HepG2 (cell line): ENCODE measurements around the gene CIAO3. TPM values are rescaled to one million over a fixed set of nuclear protein-coding genes. Genes with fewer than 3 reads are reported as not detected.
"Not testable (repeated sequence)": the region's sequence is repeated elsewhere in the genome, so short reads cannot be mapped to it uniquely, and the experiment has no call there.

Experiments
- ATAC-seq: fragments of 200-7000 bp; cut with Tn5 transposase; 3 replicates; pipeline ENCODE4 v1.9.1; 2020; ENCODE audit warnings: mild to moderate bottlenecking, moderate library complexity
- BruUV-seq: library from RNA; stranded (reverse); fragments of 400-500 nt; replicated peaks from 2 replicates; lab custom pipeline; 2021; lab: Mats Ljungman, UMichigan
- CTCF ChIA-PET: fragments of 300-600 bp; formaldehyde crosslinking; extraction: SDS; loops from one replicate; lab custom pipeline; 2021; ENCODE audit warnings: low total read pairs, inconsistent platforms, low intra/inter-chr PET ratio; lab: Yijun Ruan, JAX
- POLR2A ChIA-PET: fragments of 350-600 bp; sonication (Branson Sonifier 250); formaldehyde crosslinking; loops from one replicate; lab custom pipeline; 2020; ENCODE audit warnings: antibody characterized with exemption, inconsistent platforms; lab: Yijun Ruan, JAX
- DNase-seq: peaks from one replicate; pipeline ENCODE4 v3.0.0-alpha.2; 2015; ENCODE audit warnings: low spot score
- FAIRE-seq: peaks from 3 replicates; lab custom pipeline; 2011; peaks lifted over from hg19 to GRCh38; lab: Jason Lieb, UNC
- H2AFZ ChIP-seq: one replicate; pipeline ENCODE4 v1.6.1; 2011; ENCODE audit warnings: low read length, inconsistent platforms
- H3K27ac ChIP-seq: fragments of 300-600 bp; 3 replicates; pipeline ENCODE4 v1.8.0; 2011; ENCODE audit warnings: mixed run types, mild to moderate bottlenecking, mixed read lengths, low read length, inconsistent platforms; ENCODE audit not compliant: insufficient read depth; ENCODE audit errors: extremely low read length
- H3K27me3 ChIP-seq, 2 experiments: fragments of 200-600 bp in 1 of 2; 2 replicates in 1 of 2; 3 replicates in 1 of 2; pipeline versions ENCODE4 v1.6.0 to v1.8.0; 2011; ENCODE audit warnings: low read length in 2 of 2, mild to moderate bottlenecking in 2 of 2, moderate library complexity in 2 of 2, inconsistent platforms in 1 of 2; ENCODE audit not compliant: insufficient read depth in 2 of 2, control insufficient read depth in 1 of 2
- H3K36me3 ChIP-seq, 2 experiments: fragments of 200-600 bp in 1 of 2; replicated peaks in 1 of 2; 2 replicates in 1 of 2; 3 replicates in 1 of 2; pipeline versions ENCODE4 v1.5.1 to v1.8.0; 2011; ENCODE audit warnings: low read length in 2 of 2, inconsistent platforms in 1 of 2; ENCODE audit not compliant: insufficient read depth in 2 of 2, control insufficient read depth in 1 of 2
- H3K4me1 ChIP-seq: 2 replicates; pipeline ENCODE4 v1.5.1; 2012; ENCODE audit warnings: low read length, inconsistent platforms; ENCODE audit not compliant: insufficient read depth
- H3K4me2 ChIP-seq: 2 replicates; pipeline ENCODE4 v1.6.0; 2011; ENCODE audit warnings: low read depth, low read length, inconsistent platforms
- H3K4me3 ChIP-seq, 3 experiments: fragments of 200-600 bp in 1 of 3; sonication (generic), shearing (Covaris generic) in 1 of 3; replicated peaks in 1 of 3; 2 replicates each; pipeline ENCODE4 v1.5.1; 2011 to 2016; ENCODE audit warnings: low read length in 3 of 3, inconsistent platforms in 2 of 3, low read depth in 2 of 3, mild to moderate bottlenecking in 2 of 3, control low read depth in 1 of 3, mixed read lengths in 1 of 3; ENCODE audit not compliant: insufficient read depth in 1 of 3
- H3K79me2 ChIP-seq: one replicate; pipeline ENCODE4 v1.6.1; 2011; ENCODE audit warnings: low read length, inconsistent platforms; ENCODE audit not compliant: insufficient read depth
- H3K9ac ChIP-seq: 2 replicates; pipeline ENCODE4 v1.6.0; 2011; ENCODE audit warnings: mild to moderate bottlenecking, low read depth, low read length, inconsistent platforms; ENCODE audit not compliant: insufficient read depth
- H3K9me3 ChIP-seq: 2 replicates; pipeline ENCODE4 v1.5.1; 2012; ENCODE audit warnings: mild to moderate bottlenecking, low read length
- H4K20me1 ChIP-seq: 2 replicates; pipeline ENCODE4 v1.6.0; 2011; ENCODE audit warnings: inconsistent platforms, mild to moderate bottlenecking, low read length, moderate library complexity; ENCODE audit not compliant: insufficient read depth
- CENPT ChIP-seq: sonication (generic); formaldehyde crosslinking; IDR thresholded peaks from 2 replicates; pipeline ENCODE4 v1.8.0; 2022; ENCODE audit warnings: low read depth, mild to moderate bottlenecking, moderate library complexity, missing genetic modification reagents
- HDAC1 ChIP-seq: sonication (generic); formaldehyde crosslinking; IDR thresholded peaks from 2 replicates; pipeline ENCODE4 v1.5.1; 2020; ENCODE audit warnings: mild to moderate bottlenecking, missing genetic modification reagents
- HNRNPH1 ChIP-seq: fragments of 200-400 bp; formaldehyde crosslinking; optimal IDR thresholded peaks from 2 replicates; pipeline ENCODE3; 2017; ENCODE audit warnings: mild to moderate bottlenecking, low read depth, low read length
- MAF1 ChIP-seq: sonication (generic); formaldehyde crosslinking; IDR thresholded peaks from 2 replicates; pipeline ENCODE4 v1.5.0; 2020; ENCODE audit warnings: missing genetic modification reagents, borderline replicate concordance
- PHF8 ChIP-seq: sonication (generic); formaldehyde crosslinking; IDR thresholded peaks from 2 replicates; pipeline ENCODE4 v1.5.0; 2020; ENCODE audit warnings: missing genetic modification reagents
- SMAD3 ChIP-seq: sonication (generic); formaldehyde crosslinking; IDR thresholded peaks from 2 replicates; pipeline ENCODE4 v1.4.0; 2020; ENCODE audit warnings: missing genetic modification reagents
- SNAPC2 ChIP-seq: sonication (generic); formaldehyde crosslinking; IDR thresholded peaks from 2 replicates; pipeline ENCODE4 v1.8.1; 2022; ENCODE audit warnings: mild to moderate bottlenecking, missing genetic modification reagents
- SP140L ChIP-seq: sonication (generic); formaldehyde crosslinking; IDR thresholded peaks from 2 replicates; pipeline ENCODE4 v1.4.0; 2020; ENCODE audit warnings: missing genetic modification reagents, borderline replicate concordance
- ZFP36L2 ChIP-seq: sonication (generic); formaldehyde crosslinking; IDR thresholded peaks from 2 replicates; pipeline ENCODE4 v1.4.0; 2020; ENCODE audit warnings: missing genetic modification reagents
- ZNF724P ChIP-seq: sonication (generic); formaldehyde crosslinking; IDR thresholded peaks from 2 replicates; pipeline ENCODE4 v1.8.0; 2022; ENCODE audit warnings: missing genetic modification reagents, borderline replicate concordance
- WGBS: methylation state at CpG from one replicate; pipeline ENCODE4 v1.1.6; 2017; ENCODE audit warnings: low lambda C conversion rate; 5-methylcytosine and 5-hydroxymethylcytosine counted together
- in situ Hi-C: cut with HindIII; loops from 2 replicates; pipeline ENCODE4 v1.10.0; 2017; ENCODE audit warnings: low pct_unique_long_range_greater_than_20kb; ENCODE audit not compliant: extremely low pct_ligation_motif_present
- intact Hi-C: fragments of 100-400 bp; cut with micrococcal nuclease; formaldehyde crosslinking; loops from one replicate; pipeline ENCODE4 v1.10.0; 2022; ENCODE audit not compliant: unreplicated experiment
- polyA plus RNA-seq, 8 experiments: library from polyadenylated mRNA; depleted of rRNA in 3 of 8; stranded (reverse) in 7 of 8; unstranded in 1 of 8; fragments of >200 nt; fragmentation: Illumina TruSeq in 4 of 8; extraction: Trizol in 4 of 8; gene quantifications; 2 replicates each; pipeline versions ENCODE4 v1.2.1 to v1.2.3, GENCODE V29; 2011 to 2016; ENCODE audit warnings: low read depth in 4 of 8, missing spikeins in 1 of 8, mixed read lengths in 1 of 8; ENCODE audit not compliant: insufficient read depth in 1 of 8
- total RNA-seq, 5 experiments: library from RNA; depleted of rRNA; stranded (reverse); fragments of >200 nt; fragmentation: Illumina TruSeq; extraction: Trizol; gene quantifications; 2 replicates each; pipeline ENCODE4 v1.2.3, GENCODE V29; 2016; ENCODE audit warnings: low read depth in 1 of 5
- TF ChIP-seq, protein P1 (sequence below): sonication (generic); formaldehyde crosslinking; conservative IDR thresholded peaks from 2 replicates; pipeline ENCODE4 v1.4.0; 2020; ENCODE audit warnings: missing genetic modification reagents
- TF ChIP-seq, protein P2 (sequence below): sonication (generic); formaldehyde crosslinking; IDR thresholded peaks from 2 replicates; pipeline ENCODE4 v1.8.0; 2022; ENCODE audit warnings: missing genetic modification reagents, low read depth, mild to moderate bottlenecking, borderline replicate concordance
- TF ChIP-seq, protein P3 (sequence below): sonication (generic); formaldehyde crosslinking; IDR thresholded peaks from 2 replicates; pipeline ENCODE4 v1.4.0; 2020; ENCODE audit warnings: missing genetic modification reagents

The CIAO3 gene
- total and polyA plus RNA-seq, 2 of the 13 experiments (the other 11 are each of a cell fraction or from before 2014, with no cell fraction given), result 21.7 to 25.0 TPM

DNA sequence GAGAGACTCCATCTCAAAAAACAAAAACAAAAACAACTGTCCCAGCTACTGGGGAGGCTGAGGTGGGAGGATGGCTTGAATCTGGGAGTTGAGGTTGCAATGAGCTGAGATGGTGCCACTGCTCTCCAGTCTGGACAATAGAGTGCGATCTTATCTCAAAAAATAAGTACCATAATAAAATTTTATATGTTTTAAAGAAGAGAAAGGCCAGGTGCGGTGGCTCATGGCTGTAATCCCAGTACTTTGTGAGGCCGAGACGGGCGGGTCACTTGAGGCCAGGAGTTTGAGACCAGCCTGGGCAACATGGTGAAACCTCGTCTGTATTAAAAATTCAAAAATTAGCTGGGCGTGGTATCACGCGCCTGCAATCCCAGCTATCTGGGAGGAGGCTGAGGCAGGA lies 36.0 kb upstream of the CIAO3 start:
- 38% methylated on average over 9 of the region's 9 CpGs for WGBS

DNA sequence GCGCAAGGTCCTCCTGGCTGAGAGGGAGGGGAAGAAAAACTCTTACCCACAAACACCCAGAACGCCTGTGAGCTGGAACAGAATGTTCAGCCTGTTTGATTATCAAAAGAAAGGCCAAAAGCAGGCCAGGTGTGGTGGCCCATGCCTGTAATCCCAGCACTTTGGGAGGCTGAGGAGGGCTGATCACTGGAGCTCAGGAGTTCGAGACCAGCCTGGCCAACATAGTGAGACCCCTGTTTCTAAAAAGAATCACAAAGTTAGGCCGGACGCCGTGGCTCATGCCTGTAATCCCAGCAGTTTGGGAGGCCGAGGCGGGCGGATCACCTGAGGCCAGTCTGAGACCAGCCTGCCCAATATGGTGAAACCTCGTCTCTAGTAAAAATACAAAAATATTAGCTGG lies 35.5 kb upstream of the CIAO3 start:
- H3K9ac ChIP-seq, in situ Hi-C loops, DNase-seq, ATAC-seq, H3K27ac ChIP-seq, H4K20me1 ChIP-seq, FAIRE-seq, BruUV-seq, CTCF ChIA-PET, H3K4me3 ChIP-seq, H2AFZ ChIP-seq, POLR2A ChIA-PET, H3K4me1 ChIP-seq, H3K4me2 ChIP-seq, H3K79me2 ChIP-seq, H3K36me3 ChIP-seq, intact Hi-C loops, H3K9me3 ChIP-seq: not testable (repeated sequence)
- WGBS, result 44% methylated on average over 6 of the region's 10 CpGs
- H3K27me3 ChIP-seq, result peaks cover 8 to 57% of the 10 kb centered on the region in 2 experiments

More for the DNA sequence above, 36.0 kb upstream of the CIAO3 start:
- ChIA-PET CTCF (no interaction called here), POLR2A (no interaction called here)
- BruUV-seq, result no TSS peak
- in situ Hi-C loops, result no loop called here
- Histone ChIP-seq H3K4me2 (no peak overlapping the region), H3K4me3 (no peak overlapping the region), H2AFZ (no peak overlapping the region), H3K36me3 (no peaks in the 10 kb centered on the region), H3K9me3 (no peaks in the 10 kb centered on the region), H3K79me2 (no peaks in the 10 kb centered on the region), H3K27ac (no peak overlapping the region), H3K4me1 (no peaks in the 10 kb centered on the region), H3K27me3 (peaks cover 13 to 61% of the 10 kb centered on the region in 2 experiments), H3K9ac (no peak overlapping the region), H4K20me1 (0 out of 2 replicates have a peak, but pooled peaks cover 2% of the 10 kb centered on the region)
- FAIRE-seq (no peak), ATAC-seq (no peak), DNase-seq (no peak)
- intact Hi-C loops, result no loop called here
- TF ChIP-seq, protein P1, sequence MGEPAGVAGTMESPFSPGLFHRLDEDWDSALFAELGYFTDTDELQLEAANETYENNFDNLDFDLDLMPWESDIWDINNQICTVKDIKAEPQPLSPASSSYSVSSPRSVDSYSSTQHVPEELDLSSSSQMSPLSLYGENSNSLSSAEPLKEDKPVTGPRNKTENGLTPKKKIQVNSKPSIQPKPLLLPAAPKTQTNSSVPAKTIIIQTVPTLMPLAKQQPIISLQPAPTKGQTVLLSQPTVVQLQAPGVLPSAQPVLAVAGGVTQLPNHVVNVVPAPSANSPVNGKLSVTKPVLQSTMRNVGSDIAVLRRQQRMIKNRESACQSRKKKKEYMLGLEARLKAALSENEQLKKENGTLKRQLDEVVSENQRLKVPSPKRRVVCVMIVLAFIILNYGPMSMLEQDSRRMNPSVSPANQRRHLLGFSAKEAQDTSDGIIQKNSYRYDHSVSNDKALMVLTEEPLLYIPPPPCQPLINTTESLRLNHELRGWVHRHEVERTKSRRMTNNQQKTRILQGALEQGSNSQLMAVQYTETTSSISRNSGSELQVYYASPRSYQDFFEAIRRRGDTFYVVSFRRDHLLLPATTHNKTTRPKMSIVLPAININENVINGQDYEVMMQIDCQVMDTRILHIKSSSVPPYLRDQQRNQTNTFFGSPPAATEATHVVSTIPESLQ (CRISPR knock-in tag), result no peak
- TF ChIP-seq SMAD3 (CRISPR knock-in tag), result no peak
- TF ChIP-seq SP140L, result no peak
- TF ChIP-seq ZNF724P (CRISPR knock-in tag), result no peak
- TF ChIP-seq CENPT, result no peak
- TF ChIP-seq MAF1 (CRISPR knock-in tag), result no peak
- TF ChIP-seq HNRNPH1, result no peak
- no peak for TF ChIP-seq HDAC1 (CRISPR knock-in tag)
- no peak for TF ChIP-seq SNAPC2 (CRISPR knock-in tag)
- no peak for TF ChIP-seq PHF8 (CRISPR knock-in tag)
- TF ChIP-seq, protein P2, sequence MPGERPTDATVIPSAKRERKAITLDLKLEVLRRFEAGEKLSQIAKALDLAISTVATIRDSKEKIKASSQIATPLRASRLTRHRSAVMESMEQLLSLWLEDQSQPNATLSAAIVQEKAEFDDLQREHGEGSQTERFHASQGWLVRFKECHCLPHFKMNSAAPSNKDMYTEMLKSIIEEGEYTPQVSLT, result no peak
- TF ChIP-seq ZFP36L2, result no peak
- TF ChIP-seq, protein P3, sequence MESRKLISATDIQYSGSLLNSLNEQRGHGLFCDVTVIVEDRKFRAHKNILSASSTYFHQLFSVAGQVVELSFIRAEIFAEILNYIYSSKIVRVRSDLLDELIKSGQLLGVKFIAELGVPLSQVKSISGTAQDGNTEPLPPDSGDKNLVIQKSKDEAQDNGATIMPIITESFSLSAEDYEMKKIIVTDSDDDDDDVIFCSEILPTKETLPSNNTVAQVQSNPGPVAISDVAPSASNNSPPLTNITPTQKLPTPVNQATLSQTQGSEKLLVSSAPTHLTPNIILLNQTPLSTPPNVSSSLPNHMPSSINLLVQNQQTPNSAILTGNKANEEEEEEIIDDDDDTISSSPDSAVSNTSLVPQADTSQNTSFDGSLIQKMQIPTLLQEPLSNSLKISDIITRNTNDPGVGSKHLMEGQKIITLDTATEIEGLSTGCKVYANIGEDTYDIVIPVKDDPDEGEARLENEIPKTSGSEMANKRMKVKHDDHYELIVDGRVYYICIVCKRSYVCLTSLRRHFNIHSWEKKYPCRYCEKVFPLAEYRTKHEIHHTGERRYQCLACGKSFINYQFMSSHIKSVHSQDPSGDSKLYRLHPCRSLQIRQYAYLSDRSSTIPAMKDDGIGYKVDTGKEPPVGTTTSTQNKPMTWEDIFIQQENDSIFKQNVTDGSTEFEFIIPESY, result no peak
